HL-60 (cell line): ENCODE data around the gene TAF1C.

ENCODE experiments used
- GABPA ChIP-seq: IDR thresholded peaks from 2 replicates; pipeline ENCODE4 v1.6.1; 2012; ENCODE audit warnings: low read depth
- POLR2AphosphoS5 ChIP-seq: IDR thresholded peaks from 2 replicates; pipeline ENCODE4 v1.6.1; 2012; ENCODE audit warnings: low read depth
- REST ChIP-seq: IDR thresholded peaks from 2 replicates; pipeline ENCODE4 v1.6.1; 2012; ENCODE audit warnings: low read depth; ENCODE audit not compliant: insufficient replicate concordance
- SPI1 ChIP-seq: IDR thresholded peaks from 2 replicates; pipeline ENCODE4 v1.6.1; 2012; ENCODE audit warnings: low read depth, mild to moderate bottlenecking, borderline replicate concordance
- TF ChIP-seq, protein P1 (sequence below): IDR thresholded peaks from one replicate; pipeline ENCODE4 v1.5.1; 2011; ENCODE audit warnings: low read length, control low read depth, inconsistent platforms; ENCODE audit not compliant: insufficient read depth

GRCh38 chr16:84193480-84193879, 6.6 kb upstream of the TAF1C start:
- TF ChIP-seq, protein P1, sequence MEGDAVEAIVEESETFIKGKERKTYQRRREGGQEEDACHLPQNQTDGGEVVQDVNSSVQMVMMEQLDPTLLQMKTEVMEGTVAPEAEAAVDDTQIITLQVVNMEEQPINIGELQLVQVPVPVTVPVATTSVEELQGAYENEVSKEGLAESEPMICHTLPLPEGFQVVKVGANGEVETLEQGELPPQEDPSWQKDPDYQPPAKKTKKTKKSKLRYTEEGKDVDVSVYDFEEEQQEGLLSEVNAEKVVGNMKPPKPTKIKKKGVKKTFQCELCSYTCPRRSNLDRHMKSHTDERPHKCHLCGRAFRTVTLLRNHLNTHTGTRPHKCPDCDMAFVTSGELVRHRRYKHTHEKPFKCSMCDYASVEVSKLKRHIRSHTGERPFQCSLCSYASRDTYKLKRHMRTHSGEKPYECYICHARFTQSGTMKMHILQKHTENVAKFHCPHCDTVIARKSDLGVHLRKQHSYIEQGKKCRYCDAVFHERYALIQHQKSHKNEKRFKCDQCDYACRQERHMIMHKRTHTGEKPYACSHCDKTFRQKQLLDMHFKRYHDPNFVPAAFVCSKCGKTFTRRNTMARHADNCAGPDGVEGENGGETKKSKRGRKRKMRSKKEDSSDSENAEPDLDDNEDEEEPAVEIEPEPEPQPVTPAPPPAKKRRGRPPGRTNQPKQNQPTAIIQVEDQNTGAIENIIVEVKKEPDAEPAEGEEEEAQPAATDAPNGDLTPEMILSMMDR: no peak
- TF ChIP-seq REST (no peak), POLR2AphosphoS5 (no peak), GABPA (no peak), SPI1 (no peak)
